ENCODE measurements around the gene PCCB. TPM values are rescaled to one million over a fixed set of nuclear protein-coding genes. Genes with fewer than 3 reads are reported as not detected.
A peak's percentile ranks its signal among the peaks of the same experiment; 100 is the strongest.

PCCB gene
- total and polyA plus RNA-seq, 5 donors from 2014 or later, result 10.5 to 27.9 (median 21.6) TPM

- H3K4me1 Mint-ChIP-seq, result peaks cover 0 to 7% (median 2%) of the 10 kb centered on the region in 4 donors
- H3K27ac ChIP-seq (ENCODE audit: insufficient read depth, low read length, poor library complexity, severe bottlenecking), result no peak overlapping the region
- H3K4me3 Mint-ChIP-seq, result no peak overlapping the region
- H3K27ac Mint-ChIP-seq, result no peak overlapping the region
- DNase-seq (no peak), ATAC-seq (ENCODE audit: low read depth in 2 of 2) (no peak)
- H3K4me3 ChIP-seq (ENCODE audit: low read depth, low read length), result no peak overlapping the region
- H3K9me3 ChIP-seq (ENCODE audit: control insufficient read depth in 2 of 2, low read length in 2 of 2), result no peaks in the 10 kb centered on the region
- no peaks in the 10 kb centered on the region for H3K4me1 ChIP-seq (ENCODE audit: control insufficient read depth, insufficient read depth, low read length, poor library complexity, severe bottlenecking)
- H3K36me3 ChIP-seq (ENCODE audit: control insufficient read depth, insufficient read depth, low read length), result peaks cover 22% of the 10 kb centered on the region
- no peaks in the 10 kb centered on the region for H3K27me3 Mint-ChIP-seq
- H3K9me3 Mint-ChIP-seq, result no peaks in the 10 kb centered on the region
- no peaks in the 10 kb centered on the region for H3K27me3 ChIP-seq (ENCODE audit: control insufficient read depth, insufficient read depth, low read length)
- H3K36me3 Mint-ChIP-seq, result peaks cover 55% of the 10 kb centered on the region
Observed at GRCh38 chr3:136293279-136293678, 43.1 kb downstream of the PCCB start.

GRCh38 chr3:136294176-136294575 lies 44.0 kb downstream of the PCCB start:
- H3K4me3 Mint-ChIP-seq, result no peak overlapping the region
- Histone ChIP-seq H3K4me1 (ENCODE audit: control insufficient read depth, insufficient read depth, low read length, poor library complexity, severe bottlenecking) (no peaks in the 10 kb centered on the region), H3K9me3 (ENCODE audit: control insufficient read depth in 2 of 2, low read length in 2 of 2) (no peaks in the 10 kb centered on the region), H3K27me3 (ENCODE audit: control insufficient read depth, insufficient read depth, low read length) (no peaks in the 10 kb centered on the region), H3K36me3 (ENCODE audit: control insufficient read depth, insufficient read depth, low read length) (peaks cover 22% of the 10 kb centered on the region), H3K27ac (ENCODE audit: insufficient read depth, low read length, poor library complexity, severe bottlenecking) (no peak overlapping the region), H3K4me3 (ENCODE audit: low read depth, low read length) (no peak overlapping the region)
- H3K27me3 Mint-ChIP-seq, result no peaks in the 10 kb centered on the region
- H3K36me3 Mint-ChIP-seq, result peaks cover 60% of the 10 kb centered on the region
- no peaks in the 10 kb centered on the region for H3K9me3 Mint-ChIP-seq
- DNase-seq (no peak), ATAC-seq (ENCODE audit: low read depth in 2 of 2) (no peak)
- H3K4me1 Mint-ChIP-seq, result peaks cover 0 to 7% (median 2%) of the 10 kb centered on the region in 4 donors
- H3K27ac Mint-ChIP-seq, result peak overlapping the region in 1 of 3 donors; percentile 16

- Mint-ChIP-seq H3K36me3 (peaks cover 59% of the 10 kb centered on the region), H3K4me3 (no peak overlapping the region), H3K27me3 (no peaks in the 10 kb centered on the region), H3K27ac (no peak overlapping the region), H3K4me1 (peaks cover 0 to 4% (median 0%) of the 10 kb centered on the region in 4 donors), H3K9me3 (no peaks in the 10 kb centered on the region)
- Histone ChIP-seq H3K4me3 (ENCODE audit: low read depth, low read length) (no peak overlapping the region), H3K4me1 (ENCODE audit: control insufficient read depth, insufficient read depth, low read length, poor library complexity, severe bottlenecking) (no peaks in the 10 kb centered on the region), H3K36me3 (ENCODE audit: control insufficient read depth, insufficient read depth, low read length) (peaks cover 26% of the 10 kb centered on the region), H3K27ac (ENCODE audit: insufficient read depth, low read length, poor library complexity, severe bottlenecking) (no peak overlapping the region), H3K27me3 (ENCODE audit: control insufficient read depth, insufficient read depth, low read length) (no peaks in the 10 kb centered on the region), H3K9me3 (ENCODE audit: control insufficient read depth in 2 of 2, low read length in 2 of 2) (no peaks in the 10 kb centered on the region)
- DNase-seq (no peak), ATAC-seq (ENCODE audit: low read depth in 2 of 2) (no peak)
Observed at GRCh38 chr3:136296960-136297359, 46.8 kb downstream of the PCCB start.

- H3K9me3 Mint-ChIP-seq, result no peaks in the 10 kb centered on the region
- no peaks in the 10 kb centered on the region for H3K4me1 ChIP-seq (ENCODE audit: control insufficient read depth, insufficient read depth, low read length, poor library complexity, severe bottlenecking)
- no peak overlapping the region for H3K27ac Mint-ChIP-seq
- no peak overlapping the region for H3K4me3 Mint-ChIP-seq
- no peak overlapping the region for H3K27ac ChIP-seq (ENCODE audit: insufficient read depth, low read length, poor library complexity, severe bottlenecking)
- H3K36me3 ChIP-seq (ENCODE audit: control insufficient read depth, insufficient read depth, low read length), result peaks cover 26% of the 10 kb centered on the region
- no peak overlapping the region for H3K4me3 ChIP-seq (ENCODE audit: low read depth, low read length)
- peaks cover 0 to 2% (median 0%) of the 10 kb centered on the region in 4 donors for H3K4me1 Mint-ChIP-seq
- ATAC-seq (ENCODE audit: low read depth in 2 of 2) (no peak), DNase-seq (no peak)
- H3K27me3 Mint-ChIP-seq, result no peaks in the 10 kb centered on the region
- no peaks in the 10 kb centered on the region for H3K9me3 ChIP-seq (ENCODE audit: control insufficient read depth in 2 of 2, low read length in 2 of 2)
- no peaks in the 10 kb centered on the region for H3K27me3 ChIP-seq (ENCODE audit: control insufficient read depth, insufficient read depth, low read length)
- peaks cover 54% of the 10 kb centered on the region for H3K36me3 Mint-ChIP-seq
Observed at GRCh38 chr3:136297826-136298225, 47.7 kb downstream of the PCCB start.

GRCh38 chr3:136300444-136300843 lies 50.3 kb downstream of the PCCB start:
- Mint-ChIP-seq H3K36me3 (peaks cover 42% of the 10 kb centered on the region), H3K27ac (no peak overlapping the region), H3K4me1 (peaks cover 0 to 2% (median 0%) of the 10 kb centered on the region in 4 donors), H3K9me3 (no peaks in the 10 kb centered on the region), H3K4me3 (no peak overlapping the region), H3K27me3 (no peaks in the 10 kb centered on the region)
- Histone ChIP-seq H3K9me3 (ENCODE audit: control insufficient read depth in 2 of 2, low read length in 2 of 2) (no peaks in the 10 kb centered on the region), H3K4me1 (ENCODE audit: control insufficient read depth, insufficient read depth, low read length, poor library complexity, severe bottlenecking) (no peaks in the 10 kb centered on the region), H3K27ac (ENCODE audit: insufficient read depth, low read length, poor library complexity, severe bottlenecking) (no peak overlapping the region), H3K4me3 (ENCODE audit: low read depth, low read length) (no peak overlapping the region), H3K36me3 (ENCODE audit: control insufficient read depth, insufficient read depth, low read length) (peaks cover 19% of the 10 kb centered on the region), H3K27me3 (ENCODE audit: control insufficient read depth, insufficient read depth, low read length) (no peaks in the 10 kb centered on the region)
- no peak for DNase-seq
- no peak for ATAC-seq (ENCODE audit: low read depth in 2 of 2)

GRCh38 chr3:136305879-136306278 lies 55.7 kb downstream of the PCCB start:
- Mint-ChIP-seq H3K9me3 (peaks cover 0 to 2% (median 0%) of the 10 kb centered on the region in 7 donors), H3K27me3 (no peaks in the 10 kb centered on the region), H3K27ac (no peak overlapping the region), H3K36me3 (peaks cover 29% of the 10 kb centered on the region), H3K4me3 (no peak overlapping the region), H3K4me1 (peaks cover 0 to 7% (median 3%) of the 10 kb centered on the region in 4 donors)
- Histone ChIP-seq H3K4me1 (ENCODE audit: control insufficient read depth, insufficient read depth, low read length, poor library complexity, severe bottlenecking) (no peaks in the 10 kb centered on the region), H3K27ac (ENCODE audit: insufficient read depth, low read length, poor library complexity, severe bottlenecking) (no peak overlapping the region), H3K4me3 (ENCODE audit: low read depth, low read length) (no peak overlapping the region), H3K9me3 (ENCODE audit: control insufficient read depth in 2 of 2, low read length in 2 of 2) (no peaks in the 10 kb centered on the region), H3K27me3 (ENCODE audit: control insufficient read depth, insufficient read depth, low read length) (no peaks in the 10 kb centered on the region), H3K36me3 (ENCODE audit: control insufficient read depth, insufficient read depth, low read length) (peaks cover 1% of the 10 kb centered on the region)
- no peak for ATAC-seq (ENCODE audit: low read depth in 2 of 2)
- DNase-seq, result peak in 1 of 3 donors; percentile 67

GRCh38 chr3:136311261-136311660 lies 61.1 kb downstream of the PCCB start:
- Mint-ChIP-seq H3K27ac (no peak overlapping the region), H3K27me3 (no peaks in the 10 kb centered on the region), H3K9me3 (peaks cover 0 to 3% (median 0%) of the 10 kb centered on the region in 7 donors), H3K4me3 (no peak overlapping the region), H3K36me3 (peaks cover 21% of the 10 kb centered on the region), H3K4me1 (peaks cover 0 to 7% (median 0%) of the 10 kb centered on the region in 4 donors)
- Histone ChIP-seq H3K27me3 (ENCODE audit: control insufficient read depth, insufficient read depth, low read length) (no peaks in the 10 kb centered on the region), H3K4me1 (ENCODE audit: control insufficient read depth, insufficient read depth, low read length, poor library complexity, severe bottlenecking) (no peaks in the 10 kb centered on the region), H3K4me3 (ENCODE audit: low read depth, low read length) (no peak overlapping the region), H3K27ac (ENCODE audit: insufficient read depth, low read length, poor library complexity, severe bottlenecking) (no peak overlapping the region), H3K9me3 (ENCODE audit: control insufficient read depth in 2 of 2, low read length in 2 of 2) (no peaks in the 10 kb centered on the region), H3K36me3 (ENCODE audit: control insufficient read depth, insufficient read depth, low read length) (no peaks in the 10 kb centered on the region)
- DNase-seq, result no peak
- ATAC-seq (ENCODE audit: low read depth in 2 of 2), result no peak

GRCh38 chr3:136311968-136312367 lies 61.8 kb downstream of the PCCB start:
- H3K27ac ChIP-seq (ENCODE audit: insufficient read depth, low read length, poor library complexity, severe bottlenecking), result no peak overlapping the region
- H3K4me3 ChIP-seq (ENCODE audit: low read depth, low read length), result no peak overlapping the region
- H3K36me3 Mint-ChIP-seq, result peaks cover 26% of the 10 kb centered on the region
- H3K27me3 ChIP-seq (ENCODE audit: control insufficient read depth, insufficient read depth, low read length), result no peaks in the 10 kb centered on the region
- H3K9me3 ChIP-seq (ENCODE audit: control insufficient read depth in 2 of 2, low read length in 2 of 2), result no peaks in the 10 kb centered on the region
- H3K27ac Mint-ChIP-seq, result no peak overlapping the region
- no peaks in the 10 kb centered on the region for H3K27me3 Mint-ChIP-seq
- H3K36me3 ChIP-seq (ENCODE audit: control insufficient read depth, insufficient read depth, low read length), result no peaks in the 10 kb centered on the region
- no peaks in the 10 kb centered on the region for H3K4me1 ChIP-seq (ENCODE audit: control insufficient read depth, insufficient read depth, low read length, poor library complexity, severe bottlenecking)
- H3K4me3 Mint-ChIP-seq, result no peak overlapping the region
- ATAC-seq (ENCODE audit: low read depth in 2 of 2) (no peak), DNase-seq (no peak)
- H3K4me1 Mint-ChIP-seq, result peaks cover 0 to 4% (median 0%) of the 10 kb centered on the region in 4 donors
- peaks cover 0 to 3% (median 0%) of the 10 kb centered on the region in 7 donors for H3K9me3 Mint-ChIP-seq
